AG08396 (cell line): Measurements from ENCODE around the gene CTXN2.
A peak's percentile ranks its signal among the peaks of the same experiment; 100 is the strongest.

Experiments
- DNase-seq: peaks from one replicate; pipeline ENCODE4 v3.0.0; 2012; ENCODE audit warnings: low spot score, mixed read lengths

Gene CTXN2

GRCh38 chr15:48191574-48192225 is at the start of gene CTXN2:
Gene CTXN2, plus strand, starts transcription at chr15:48191665. Its CDS starts 9,636 bp downstream, at chr15:48201301.
- no peak for DNase-seq

GRCh38 chr15:48143856-48144255 is 47.6 kb upstream of the CTXN2 start:
- DNase-seq: no peak

- no peak for DNase-seq
Observed at GRCh38 chr15:48144889-48145288, 46.6 kb upstream of the CTXN2 start.

- no peak for DNase-seq
Observed at GRCh38 chr15:48145923-48146322, 45.5 kb upstream of the CTXN2 start.

- no peak for DNase-seq
Observed at GRCh38 chr15:48147358-48147757, 44.1 kb upstream of the CTXN2 start.

- peak; percentile 6 for DNase-seq
Observed at GRCh38 chr15:48149858-48150257, 41.6 kb upstream of the CTXN2 start.

GRCh38 chr15:48153526-48153925 is 37.9 kb upstream of the CTXN2 start:
- no peak for DNase-seq

GRCh38 chr15:48168616-48169015 is 22.8 kb upstream of the CTXN2 start:
- DNase-seq: no peak

- DNase-seq: no peak
Observed at GRCh38 chr15:48170981-48171380, 20.5 kb upstream of the CTXN2 start.

- DNase-seq: no peak
Observed at GRCh38 chr15:48175126-48175525, 16.3 kb upstream of the CTXN2 start.

- no peak for DNase-seq
Observed at GRCh38 chr15:48176112-48176511, 15.4 kb upstream of the CTXN2 start.

- no peak for DNase-seq
Observed at GRCh38 chr15:48176957-48177356, 14.5 kb upstream of the CTXN2 start.

- DNase-seq: peak; percentile 51
Observed at GRCh38 chr15:48177383-48177765, 14.1 kb upstream of the CTXN2 start.

- DNase-seq: peak; percentile 80
Observed at GRCh38 chr15:48177766-48178647, 13.5 kb upstream of the CTXN2 start, which contains the start of gene MYEF2. Gene MYEF2, minus strand, starts transcription at chr15:48178295. Its CDS starts 58 bp downstream, at chr15:48178237.

GRCh38 chr15:48178648-48178931 is 12.9 kb upstream of the CTXN2 start:
- DNase-seq: no peak

- no peak for DNase-seq
Observed at GRCh38 chr15:48182749-48183148, 8.7 kb upstream of the CTXN2 start.

GRCh38 chr15:48185529-48185928 is 5.9 kb upstream of the CTXN2 start:
- DNase-seq: no peak

- no peak for DNase-seq
Observed at GRCh38 chr15:48186271-48186670, 5.2 kb upstream of the CTXN2 start.

GRCh38 chr15:48190932-48191573 is 412 bp upstream of the CTXN2 start:
- peak; percentile 53 for DNase-seq

GRCh38 chr15:48202068-48202467 is 10.6 kb downstream of the CTXN2 start:
- DNase-seq: no peak

- no peak for DNase-seq
Observed at GRCh38 chr15:48205981-48206380, 14.5 kb downstream of the CTXN2 start, which contains the start of gene SLC12A1. Gene SLC12A1, plus strand, starts transcription at chr15:48206302. Its CDS starts 1,418 bp downstream, at chr15:48207720.

GRCh38 chr15:48221261-48221660 is 29.8 kb downstream of the CTXN2 start:
- DNase-seq: no peak

GRCh38 chr15:48221885-48222284 is 30.4 kb downstream of the CTXN2 start:
- DNase-seq: no peak
